Articular chondrocyte of knee joint (primary cell): Measurements from ENCODE around the gene NUP214. TPM values are rescaled to one million over a fixed set of nuclear protein-coding genes. Genes with fewer than 3 reads are reported as not detected.

Experiments
- small RNA-seq: library from RNA; depleted of rRNA; stranded (forward); fragments of <200 nt; gene quantifications from one replicate; pipeline ENCODE3, GENCODE V24; 2012
- total RNA-seq: library from RNA; depleted of rRNA; stranded (reverse); fragments of >200 nt; gene quantifications from 2 replicates; pipeline ENCODE4 v1.2.3, GENCODE V29; 2012

NUP214 gene
- 20.1 and 22.1 TPM in 2 replicates for total RNA-seq

GRCh38 chr9:131125288-131126058 lies at the start of gene NUP214:
Gene NUP214, plus strand, starts transcription at chr9:131125586. Its CDS starts 119 bp downstream, at chr9:131125705.

GRCh38 chr9:131096269-131097125 lies 28.9 kb upstream of the NUP214 start, which contains the start of gene AIF1L:
Gene AIF1L, plus strand, starts transcription at chr9:131096531. Its CDS starts 99 bp downstream, at chr9:131096630.

GRCh38 chr9:131276094-131276888 lies 150.9 kb downstream of the NUP214 start, which contains the start of gene FAM78A:
Gene FAM78A, minus strand, starts transcription at chr9:131276510. Its CDS starts 331 bp downstream, at chr9:131276179.

Small RNA genes lying within 50 kb of the gene (small RNA-seq; reads per million reads assigned to genes)
- not detected for gene RNU6-881P

Other genes starting within 250 kb of the NUP214 start
- not detected in 2 replicates for gene QRFP, start 228.8 kb upstream of the NUP214 start, total RNA-seq
- 0.11 and 0.13 TPM in 2 replicates for gene FIBCD1, start 186.3 kb upstream of the NUP214 start, total RNA-seq
- under 0.01 TPM in 2 replicates for gene LAMC3, start 116.4 kb upstream of the NUP214 start, total RNA-seq
- gene AIF1L, start 29.1 kb upstream of the NUP214 start, total RNA-seq = 0.22 and 0.26 TPM in 2 replicates
- gene FAM78A, start 150.9 kb downstream of the NUP214 start, total RNA-seq = 0.52 and 0.54 TPM in 2 replicates
- gene PLPP7, start 164.1 kb downstream of the NUP214 start, total RNA-seq = 9.6 and 9.7 TPM in 2 replicates